Erythroblast (primary cell): Measurements from ENCODE around the gene PER2.
"Not testable (repeated sequence)": the region's sequence is repeated elsewhere in the genome, so short reads cannot be mapped to it uniquely, and the experiment has no call there.

Experiments used
- GATA1 ChIP-seq: IDR thresholded peaks from 2 replicates; pipeline ENCODE4 v1.6.1; 2011; ENCODE audit warnings: low read depth, mild to moderate bottlenecking, control low read depth, low read length, moderate library complexity
- POLR2A ChIP-seq: IDR thresholded peaks from 2 replicates; pipeline ENCODE4 v1.6.1; 2011; ENCODE audit warnings: mild to moderate bottlenecking, low read length

DNA sequence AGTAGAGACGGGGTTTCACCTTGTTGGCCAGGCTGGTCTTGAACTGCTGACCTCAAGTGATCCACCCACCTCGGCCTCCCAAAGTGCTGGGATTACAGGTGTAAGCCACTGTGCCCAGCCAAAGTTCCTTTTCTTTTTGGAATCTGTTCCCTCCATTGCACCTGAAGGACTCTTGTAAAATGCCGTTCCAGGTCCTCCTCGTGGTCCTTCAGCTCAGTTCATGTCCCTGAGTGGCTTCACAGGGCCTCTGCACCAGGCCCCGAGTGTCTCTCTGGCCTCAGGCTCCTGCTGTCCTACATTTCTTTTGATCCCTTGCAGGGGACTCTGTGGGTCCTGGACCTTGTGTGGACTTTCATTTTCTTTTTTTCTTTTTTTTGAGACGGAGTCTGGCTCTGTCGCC, 35.8 kb upstream of the PER2 start:
- TF ChIP-seq POLR2A, GATA1: not testable (repeated sequence)
